Ectodermal cell (in vitro differentiated cells): ENCODE data around the gene SRP14.

Experiments used
- H3K27ac ChIP-seq: 2 replicates; pipeline ENCODE4 v1.7.0; 2013; ENCODE audit warnings: mild to moderate bottlenecking, low read depth, low read length; ENCODE audit not compliant: insufficient read depth, poor library complexity, severe bottlenecking
- H3K27me3 ChIP-seq: 2 replicates; pipeline ENCODE4 v1.7.0; 2013; ENCODE audit warnings: mild to moderate bottlenecking, low read length; ENCODE audit not compliant: insufficient read depth, control insufficient read depth, poor library complexity, severe bottlenecking
- H3K36me3 ChIP-seq: one replicate; pipeline ENCODE4 v1.7.0; 2013; ENCODE audit warnings: low read length; ENCODE audit not compliant: control insufficient read depth, insufficient read depth
- H3K4me1 ChIP-seq: one replicate; pipeline ENCODE4 v1.7.0; 2013; ENCODE audit warnings: low read length; ENCODE audit not compliant: control insufficient read depth, insufficient read depth
- H3K4me3 ChIP-seq: 2 replicates; pipeline ENCODE4 v1.7.0; 2013; ENCODE audit warnings: low read depth, low read length, control low read depth; ENCODE audit not compliant: insufficient read depth
- H3K9me3 ChIP-seq: 2 replicates; pipeline ENCODE4 v1.7.0; 2013; ENCODE audit warnings: mild to moderate bottlenecking, low read length, moderate library complexity; ENCODE audit not compliant: control insufficient read depth
- WGBS, 2 experiments: methylation state at CpG; one replicate each; pipeline ENCODE4 v1.1.7; 2013; ENCODE audit warnings: missing lambda C conversion rate in 2 of 2; 5-methylcytosine and 5-hydroxymethylcytosine counted together

The SRP14 gene

DNA sequence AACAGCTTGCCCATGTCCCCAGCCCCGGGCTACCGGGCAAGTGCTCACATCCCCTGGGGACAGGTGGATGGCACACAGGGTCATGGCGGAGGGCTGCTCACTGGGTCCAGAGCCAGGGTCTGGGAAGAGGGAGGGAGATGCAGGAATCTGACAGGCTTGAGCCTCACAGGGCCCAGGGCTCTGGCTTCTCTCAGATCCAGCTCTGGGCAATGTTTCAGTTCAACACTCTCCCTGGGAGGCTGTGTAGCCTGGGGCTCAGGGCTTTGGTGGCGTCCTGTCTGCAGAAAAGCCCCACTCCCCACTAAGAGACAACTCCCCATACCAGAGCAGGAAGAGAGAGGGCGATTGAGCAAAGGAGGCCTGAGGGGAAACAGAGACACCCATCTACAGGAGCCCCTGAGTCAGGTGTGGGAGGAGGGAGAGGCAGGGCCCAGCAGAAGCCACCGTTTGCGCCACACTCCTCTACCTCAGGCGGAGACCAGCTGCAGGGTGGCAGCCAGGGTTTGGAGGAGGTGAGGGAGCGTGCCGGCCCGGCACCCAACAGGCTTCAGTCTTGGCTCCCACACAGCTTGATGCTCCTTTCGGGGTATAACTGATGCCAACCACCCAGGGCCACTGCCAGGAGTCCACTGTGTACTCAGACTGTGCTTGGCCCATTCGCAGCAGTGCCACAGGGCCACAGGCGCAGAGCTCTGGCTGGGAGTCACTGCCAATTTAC lies 16.8 kb upstream of the SRP14 start:
- H3K4me3 ChIP-seq, result no peak overlapping the region
- 89 to 91% methylated on average over 14 of the region's 14 CpGs for WGBS, 2 experiments
- H3K36me3 ChIP-seq, result no peaks in the 10 kb centered on the region
- H3K9me3 ChIP-seq, result no peaks in the 10 kb centered on the region
- no peaks in the 10 kb centered on the region for H3K27me3 ChIP-seq
- H3K27ac ChIP-seq, result no peak overlapping the region
- H3K4me1 ChIP-seq, result peaks cover 29% of the 10 kb centered on the region

GRCh38 chr15:40054855-40055575 lies 16.0 kb upstream of the SRP14 start:
- Histone ChIP-seq H3K36me3 (no peaks in the 10 kb centered on the region), H3K27ac (no peak overlapping the region)
- WGBS, 2 experiments, result 77 to 78% methylated on average over 6 of the region's 6 CpGs

GRCh38 chr15:40054605-40054854 lies 15.5 kb upstream of the SRP14 start:
- WGBS, 2 experiments, result 72 to 86% methylated on average over 3 of the region's 3 CpGs
- Histone ChIP-seq H3K4me1 (peaks cover 23% of the 10 kb centered on the region), H3K9me3 (no peaks in the 10 kb centered on the region), H3K36me3 (no peaks in the 10 kb centered on the region), H3K27ac (no peak overlapping the region), H3K4me3 (no peak overlapping the region), H3K27me3 (no peaks in the 10 kb centered on the region)

More at GRCh38 chr15:40054855-40055575, 16.0 kb upstream of the SRP14 start:
- no peaks in the 10 kb centered on the region for H3K9me3 ChIP-seq
- H3K4me3 ChIP-seq, result no peak overlapping the region
- no peaks in the 10 kb centered on the region for H3K27me3 ChIP-seq
- H3K4me1 ChIP-seq, result peaks cover 24% of the 10 kb centered on the region

GRCh38 chr15:40053831-40054604 lies 15.0 kb upstream of the SRP14 start:
- peaks cover 23% of the 10 kb centered on the region for H3K4me1 ChIP-seq
- no peaks in the 10 kb centered on the region for H3K36me3 ChIP-seq
- no peak overlapping the region for H3K4me3 ChIP-seq
- no peaks in the 10 kb centered on the region for H3K9me3 ChIP-seq
- H3K27me3 ChIP-seq, result no peaks in the 10 kb centered on the region
- 93 to 95% methylated on average over 14 of the region's 14 CpGs for WGBS, 2 experiments
- no peak overlapping the region for H3K27ac ChIP-seq

- H3K4me1 ChIP-seq, result peaks cover 23% of the 10 kb centered on the region
- 74% methylated on average over 12 of the region's 12 CpGs for WGBS, 2 experiments
- no peak overlapping the region for H3K27ac ChIP-seq
- H3K36me3 ChIP-seq, result no peaks in the 10 kb centered on the region
- no peak overlapping the region for H3K4me3 ChIP-seq
- no peaks in the 10 kb centered on the region for H3K9me3 ChIP-seq
- no peaks in the 10 kb centered on the region for H3K27me3 ChIP-seq
Observed at GRCh38 chr15:40053079-40053830, 14.3 kb upstream of the SRP14 start.

DNA sequence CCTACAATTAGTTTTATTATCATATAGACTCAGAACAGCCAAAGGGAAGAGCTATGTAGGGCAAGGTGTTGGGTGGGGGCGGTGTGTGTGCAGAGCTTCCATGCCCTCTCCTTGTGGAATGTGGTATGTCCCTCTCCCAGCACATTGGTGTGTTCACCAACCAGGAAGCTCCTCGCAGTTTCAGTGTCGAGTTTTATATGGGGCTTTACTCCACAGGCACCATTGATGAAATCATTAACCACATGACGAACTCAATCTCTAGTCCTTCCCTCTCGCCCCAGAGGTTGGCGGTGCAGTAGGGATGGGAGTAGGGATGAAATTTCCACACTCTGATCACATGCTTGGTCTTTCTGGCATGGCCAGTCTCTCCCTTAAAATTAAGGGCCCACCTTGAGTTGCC lies 13.6 kb upstream of the SRP14 start:
- Histone ChIP-seq H3K27me3 (no peaks in the 10 kb centered on the region), H3K9me3 (no peaks in the 10 kb centered on the region), H3K27ac (no peak overlapping the region), H3K4me1 (peaks cover 25% of the 10 kb centered on the region), H3K4me3 (no peak overlapping the region), H3K36me3 (no peaks in the 10 kb centered on the region)
- WGBS, 2 experiments, result 93 to 98% methylated on average over 6 of the region's 6 CpGs

GRCh38 chr15:40051616-40052415 lies 12.8 kb upstream of the SRP14 start:
- H3K36me3 ChIP-seq, result no peaks in the 10 kb centered on the region
- no peak overlapping the region for H3K4me3 ChIP-seq
- H3K9me3 ChIP-seq, result no peaks in the 10 kb centered on the region
- H3K4me1 ChIP-seq, result peaks cover 29% of the 10 kb centered on the region
- H3K27ac ChIP-seq, result no peak overlapping the region
- H3K27me3 ChIP-seq, result no peaks in the 10 kb centered on the region
- whole genome bisulfite sequencing, 2 experiments, result 89 to 91% methylated on average over 11 of the region's 11 CpGs

DNA sequence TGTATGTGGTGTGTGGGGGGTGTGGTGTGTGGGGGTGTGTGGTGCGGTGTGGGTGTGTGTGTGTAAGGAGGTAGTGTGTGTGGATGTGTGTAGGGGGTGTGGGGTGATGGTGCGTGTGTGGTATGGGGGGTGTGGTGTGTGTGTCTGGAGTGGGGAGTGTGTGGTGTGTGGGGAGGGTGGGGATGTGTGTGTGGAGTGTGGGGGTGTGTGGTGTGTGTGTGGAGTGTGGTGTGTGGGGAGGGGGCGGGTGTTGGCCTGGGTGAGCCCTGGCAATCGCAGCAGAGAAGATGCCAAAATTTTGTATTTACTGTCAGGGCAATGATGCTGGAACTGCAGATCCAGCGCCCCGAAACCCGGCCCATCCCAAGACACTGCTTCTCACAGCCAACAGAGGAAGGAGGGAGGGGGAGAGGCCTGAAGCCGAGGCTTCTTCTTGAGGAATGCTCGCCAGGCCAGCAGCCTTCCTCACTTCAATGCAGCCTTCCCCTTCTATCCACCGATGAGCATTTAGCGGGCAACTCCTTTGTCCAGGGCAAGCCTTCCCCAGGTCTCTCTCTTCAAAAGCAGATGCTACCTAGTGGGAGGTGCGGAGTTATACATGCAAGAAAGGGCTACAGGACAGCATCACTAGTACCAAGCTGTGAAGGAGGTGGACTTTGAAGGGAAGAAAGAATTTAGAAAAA lies 11.9 kb upstream of the SRP14 start:
- Histone ChIP-seq H3K27me3 (no peaks in the 10 kb centered on the region), H3K36me3 (no peaks in the 10 kb centered on the region), H3K9me3 (no peaks in the 10 kb centered on the region), H3K4me1 (peaks cover 27% of the 10 kb centered on the region), H3K4me3 (no peak overlapping the region), H3K27ac (peak overlapping the region; percentile 42)
- WGBS, 2 experiments, result 35 to 40% methylated on average over 12 of the region's 12 CpGs

DNA sequence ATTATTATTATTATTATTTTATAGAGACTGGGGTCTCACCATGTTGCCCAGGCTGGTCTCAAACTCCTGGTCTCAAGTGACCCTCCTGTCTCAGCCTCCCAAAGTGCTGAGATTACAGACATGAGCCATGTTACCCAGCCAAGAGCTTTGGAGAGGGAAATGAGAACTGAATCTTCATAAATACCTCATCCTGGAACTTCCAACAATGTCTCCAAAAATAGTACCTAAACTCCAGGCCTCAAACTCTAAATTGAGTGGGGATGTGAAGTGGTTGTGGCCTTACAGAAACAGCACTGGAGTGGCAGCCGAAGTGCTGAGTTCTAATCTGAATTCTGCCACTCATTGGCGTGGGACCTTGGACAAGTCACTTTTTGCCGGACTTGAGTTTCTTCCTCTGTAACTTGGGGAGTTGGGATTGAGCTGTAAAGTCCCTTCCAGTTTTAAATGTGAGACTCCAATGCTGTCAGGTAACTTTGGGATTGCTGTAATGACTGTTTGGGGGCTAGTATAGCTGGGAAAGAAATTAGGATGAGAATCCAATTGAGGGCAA lies 10.0 kb upstream of the SRP14 start:
- no peaks in the 10 kb centered on the region for H3K9me3 ChIP-seq
- H3K27ac ChIP-seq, result no peak overlapping the region
- H3K36me3 ChIP-seq, result no peaks in the 10 kb centered on the region
- H3K4me3 ChIP-seq, result no peak overlapping the region
- no peaks in the 10 kb centered on the region for H3K27me3 ChIP-seq
- peaks cover 29% of the 10 kb centered on the region for H3K4me1 ChIP-seq
- 94 to 95% methylated on average over 3 of the region's 3 CpGs for WGBS, 2 experiments
